WTC11 (cell line): ENCODE measurements around the gene LEF1.

Experiments used
- CTCF ChIP-seq: fragments of 200-600 bp; IDR thresholded peaks from 2 replicates; pipeline ENCODE4 v1.8.0; 2022; ENCODE audit warnings: antibody characterized with exemption
- EMX1 ChIP-seq: fragments of 250-450 bp; sonication (Bioruptor Pico); IDR thresholded peaks from 2 replicates; pipeline ENCODE4 v1.8.0; 2021; ENCODE audit warnings: mild to moderate bottlenecking
- GABPB1 ChIP-seq: sonication (generic); formaldehyde crosslinking; IDR thresholded peaks from 2 replicates; pipeline ENCODE4 v1.8.1; 2023; ENCODE audit warnings: mild to moderate bottlenecking, missing genetic modification reagents
- MAX ChIP-seq: sonication (generic); formaldehyde crosslinking; IDR thresholded peaks from 2 replicates; pipeline ENCODE4 v1.8.0; 2022; ENCODE audit warnings: mild to moderate bottlenecking, missing genetic modification reagents
- NR2C2 ChIP-seq: sonication (generic); formaldehyde crosslinking; IDR thresholded peaks from 2 replicates; pipeline ENCODE4 v1.8.0; 2022; ENCODE audit warnings: mild to moderate bottlenecking, missing genetic modification reagents
- NR3C1 ChIP-seq: sonication (generic); formaldehyde crosslinking; conservative IDR thresholded peaks from 2 replicates; pipeline ENCODE4 v1.8.1; 2023; ENCODE audit warnings: low read depth, mild to moderate bottlenecking, missing genetic modification reagents
- TEAD1 ChIP-seq: sonication (generic); formaldehyde crosslinking; IDR thresholded peaks from 2 replicates; pipeline ENCODE4 v1.8.0; 2022; ENCODE audit warnings: mild to moderate bottlenecking, missing genetic modification reagents
- USF2 ChIP-seq: sonication (generic); formaldehyde crosslinking; IDR thresholded peaks from 2 replicates; pipeline ENCODE4 v1.8.1; 2023; ENCODE audit warnings: mild to moderate bottlenecking, missing genetic modification reagents, moderate library complexity
- ZNF396 ChIP-seq: fragments of 250-450 bp; sonication (Bioruptor Pico); IDR thresholded peaks from 2 replicates; pipeline ENCODE4 v1.8.0; 2021; ENCODE audit warnings: mild to moderate bottlenecking, moderate library complexity, borderline replicate concordance

GRCh38 chr4:108165586-108165985, 3.1 kb downstream of the LEF1 start:
- TF ChIP-seq NR2C2 (CRISPR knock-in tag): no peak
- TF ChIP-seq CTCF: no peak
- TF ChIP-seq GABPB1 (CRISPR knock-in tag): no peak
- no peak for TF ChIP-seq MAX (CRISPR knock-in tag)
- no peak for TF ChIP-seq USF2
- TF ChIP-seq NR3C1 (CRISPR knock-in tag): no peak
- TF ChIP-seq EMX1 (CRISPR knock-in tag): no peak
- TF ChIP-seq ZNF396 (CRISPR knock-in tag): no peak
- TF ChIP-seq TEAD1 (CRISPR knock-in tag): no peak
